ENCODE data around the gene CDH13. TPM values are rescaled to one million over a fixed set of nuclear protein-coding genes. Genes with fewer than 3 reads are reported as not detected.

Gene CDH13
- total RNA-seq, 1 donor from 2014 or later: 81.1 TPM

DNA sequence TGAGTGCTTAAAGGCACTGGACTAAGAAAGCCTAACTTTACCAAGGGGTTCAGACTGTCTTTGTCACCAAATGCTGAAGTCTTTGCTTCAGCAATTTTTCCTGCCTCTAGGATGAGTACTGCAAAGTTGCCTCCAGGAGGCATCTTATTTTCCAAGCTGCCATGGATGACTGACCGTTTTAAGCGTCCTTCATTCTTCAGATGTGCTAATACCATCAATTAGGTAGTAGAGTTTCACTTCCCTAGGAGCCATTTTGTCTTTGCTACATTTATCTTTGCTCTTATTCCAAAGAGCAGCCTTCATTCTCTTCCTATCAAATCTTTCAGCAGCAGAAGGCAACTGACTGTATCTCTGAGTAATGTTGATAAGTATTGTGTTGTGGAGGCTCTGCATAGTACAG, 440.1 kb downstream of the CDH13 start:
- no peaks in the 10 kb centered on the region for H3K4me1 Mint-ChIP-seq (ENCODE audit: low read depth, unreplicated experiment)
- peaks cover 8% of the 10 kb centered on the region for H3K36me3 Mint-ChIP-seq (ENCODE audit: unreplicated experiment)
- no peak for TF ChIP-seq CTCF (IDR thresholded peaks at IDR 0.05; ENCODE audit: partially characterized antibody, unreplicated experiment)
- peaks cover 4% of the 10 kb centered on the region for H3K9me3 Mint-ChIP-seq (ENCODE audit: unreplicated experiment)
- no peak for DNase-seq
- H3K4me3 Mint-ChIP-seq (ENCODE audit: unreplicated experiment): no peak overlapping the region
- peaks cover 2% of the 10 kb centered on the region for H3K27me3 Mint-ChIP-seq (ENCODE audit: unreplicated experiment)
- no peak overlapping the region for H3K27ac Mint-ChIP-seq (ENCODE audit: unreplicated experiment)

DNA sequence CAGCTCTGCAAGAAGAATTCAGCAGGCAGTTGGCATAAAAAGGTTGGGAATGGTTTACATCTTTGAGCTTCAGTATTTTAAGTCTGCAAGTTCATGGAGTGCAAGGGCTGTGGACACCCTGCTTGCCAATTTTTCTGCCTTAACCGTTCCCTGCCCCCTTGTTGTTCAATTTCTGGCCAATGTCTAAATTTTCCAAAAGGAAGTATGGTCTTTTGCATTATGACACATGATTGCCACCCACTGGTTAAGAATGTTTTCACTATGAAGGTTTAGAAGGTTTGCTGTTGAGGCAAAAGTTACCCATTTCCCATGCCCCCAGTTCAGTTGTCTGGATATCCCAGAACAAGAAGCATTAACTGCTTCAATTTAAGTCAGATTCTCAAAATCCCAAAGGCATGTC, 441.9 kb downstream of the CDH13 start:
- Mint-ChIP-seq H3K9me3 (ENCODE audit: unreplicated experiment) (peaks cover 3% of the 10 kb centered on the region), H3K36me3 (ENCODE audit: unreplicated experiment) (peaks cover 8% of the 10 kb centered on the region), H3K4me3 (ENCODE audit: unreplicated experiment) (no peak overlapping the region), H3K27ac (ENCODE audit: unreplicated experiment) (no peak overlapping the region), H3K4me1 (ENCODE audit: low read depth, unreplicated experiment) (no peaks in the 10 kb centered on the region), H3K27me3 (ENCODE audit: unreplicated experiment) (peaks cover 2% of the 10 kb centered on the region)
- TF ChIP-seq CTCF (IDR thresholded peaks at IDR 0.05; ENCODE audit: partially characterized antibody, unreplicated experiment): no peak
- DNase-seq: no peak

DNA sequence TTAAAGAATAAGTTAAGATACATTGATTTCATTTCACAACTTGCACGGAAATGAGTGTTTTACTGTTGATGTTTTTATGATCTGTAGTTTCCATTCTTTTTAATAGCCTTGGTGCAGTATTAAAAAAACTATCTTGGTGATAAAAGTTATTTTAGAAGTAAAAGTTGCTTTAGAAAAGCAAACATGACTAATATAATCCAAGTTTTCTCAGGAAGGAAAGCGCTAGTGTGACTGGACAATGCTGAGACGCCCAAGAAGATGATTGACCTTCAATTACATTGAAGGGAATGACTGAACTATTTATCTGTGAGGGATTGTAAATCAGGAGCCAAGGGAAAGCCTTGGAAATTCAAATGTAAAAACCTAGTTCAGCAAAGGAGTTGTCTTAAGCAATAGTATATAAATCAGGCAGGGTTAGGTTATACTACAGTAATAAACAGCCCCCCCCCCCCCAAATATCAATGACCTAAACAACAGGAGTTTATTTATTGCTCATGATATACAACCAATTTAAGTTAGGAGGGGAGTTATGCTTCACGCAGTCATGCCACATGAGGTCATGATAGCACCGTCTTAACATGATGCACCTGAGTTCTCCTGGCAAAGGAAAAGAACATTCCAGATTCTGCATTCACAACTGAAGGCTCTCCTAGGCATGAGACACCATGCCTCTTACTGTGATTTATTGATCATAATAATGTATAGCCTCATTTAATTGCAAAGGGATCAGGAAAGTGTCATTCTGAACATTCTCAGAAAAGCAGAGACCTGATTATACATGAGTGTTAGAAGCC, 443.8 kb downstream of the CDH13 start:
- Mint-ChIP-seq H3K4me3 (ENCODE audit: unreplicated experiment) (no peak overlapping the region), H3K9me3 (ENCODE audit: unreplicated experiment) (peaks cover 2% of the 10 kb centered on the region), H3K4me1 (ENCODE audit: low read depth, unreplicated experiment) (no peaks in the 10 kb centered on the region), H3K36me3 (ENCODE audit: unreplicated experiment) (peaks cover 4% of the 10 kb centered on the region), H3K27ac (ENCODE audit: unreplicated experiment) (no peak overlapping the region), H3K27me3 (ENCODE audit: unreplicated experiment) (peaks cover 3% of the 10 kb centered on the region)
- no peak for TF ChIP-seq CTCF (IDR thresholded peaks at IDR 0.05; ENCODE audit: partially characterized antibody, unreplicated experiment)
- DNase-seq: no peak

GRCh38 chr16:83075956-83076355, 449.2 kb downstream of the CDH13 start:
- H3K4me3 Mint-ChIP-seq (ENCODE audit: unreplicated experiment): no peak overlapping the region
- no peak for TF ChIP-seq CTCF (IDR thresholded peaks at IDR 0.05; ENCODE audit: partially characterized antibody, unreplicated experiment)
- no peaks in the 10 kb centered on the region for H3K36me3 Mint-ChIP-seq (ENCODE audit: unreplicated experiment)
- H3K4me1 Mint-ChIP-seq (ENCODE audit: low read depth, unreplicated experiment): no peaks in the 10 kb centered on the region
- H3K27ac Mint-ChIP-seq (ENCODE audit: unreplicated experiment): no peak overlapping the region
- no peaks in the 10 kb centered on the region for H3K9me3 Mint-ChIP-seq (ENCODE audit: unreplicated experiment)
- H3K27me3 Mint-ChIP-seq (ENCODE audit: unreplicated experiment): peaks cover 3% of the 10 kb centered on the region
- DNase-seq: no peak

- TF ChIP-seq CTCF (IDR thresholded peaks at IDR 0.05; ENCODE audit: partially characterized antibody, unreplicated experiment): no peak
- DNase-seq: no peak
- Mint-ChIP-seq H3K4me3 (ENCODE audit: unreplicated experiment) (no peak overlapping the region), H3K27me3 (ENCODE audit: unreplicated experiment) (peaks cover 2% of the 10 kb centered on the region), H3K27ac (ENCODE audit: unreplicated experiment) (no peak overlapping the region), H3K4me1 (ENCODE audit: low read depth, unreplicated experiment) (peaks cover 4% of the 10 kb centered on the region), H3K9me3 (ENCODE audit: unreplicated experiment) (peaks cover 1% of the 10 kb centered on the region), H3K36me3 (ENCODE audit: unreplicated experiment) (peaks cover 7% of the 10 kb centered on the region)
Observed at GRCh38 chr16:83083361-83083760, 456.6 kb downstream of the CDH13 start.
